ENCODE data around the gene SLC34A1. TPM values are rescaled to one million over a fixed set of nuclear protein-coding genes. Genes with fewer than 3 reads are reported as not detected.

Gene SLC34A1
- total and polyA plus RNA-seq, 8 donors = 0.10 TPM; not detected in 7

- TF ChIP-seq EP300 (IDR thresholded peaks at IDR 0.05) (no peak), POLR2A (IDR thresholded peaks at IDR 0.05) (no peak), POLR2AphosphoS5 (IDR thresholded peaks at IDR 0.05) (no peak)
- 4 to 7% (median 5%) methylated on average over 8 of the region's 8 CpGs for WGBS, 5 donors
- no peaks in the 10 kb centered on the region for H3K9me3 ChIP-seq
- intact Hi-C loops (cut with DNase I; ENCODE audit: low total_unique reads) = no loop called here
- peaks cover 11 to 21% (median 21%) of the 10 kb centered on the region in 4 donors for H3K36me3 ChIP-seq
- peak overlapping the region in 3 of 5 donors; percentile 34 to 73 (median 66) for H3K27ac ChIP-seq
- DNase-seq = no peak
- H3K4me3 ChIP-seq = peak overlapping the region; percentile 58 to 75 (median 70)
- peaks cover 23 to 34% (median 27%) of the 10 kb centered on the region in 4 donors for H3K4me1 ChIP-seq
- H3K27me3 ChIP-seq = peaks cover 0 to 42% (median 12%) of the 10 kb centered on the region in 3 donors
Observed at GRCh38 chr5:177445917-177446199, 61.6 kb downstream of the SLC34A1 start.

- TF ChIP-seq EP300 (IDR thresholded peaks at IDR 0.05) (no peak), CTCF (IDR thresholded peaks at IDR 0.05) (no peak), POLR2AphosphoS5 (IDR thresholded peaks at IDR 0.05) (peak in 1 of 3 donors; percentile 17)
- intact Hi-C loops (cut with DNase I; ENCODE audit: low total_unique reads) = no loop called here
- WGBS, 5 donors = 0 to 1% (median 0%) methylated on average over 11 to 76 of the region's 89 CpGs
- DNase-seq = peak; percentile 66 to 90
- Histone ChIP-seq H3K36me3 (peaks cover 6 to 15% (median 15%) of the 10 kb centered on the region in 4 donors), H3K9me3 (no peaks in the 10 kb centered on the region), H3K4me1 (peaks cover 23 to 34% (median 27%) of the 10 kb centered on the region in 4 donors), H3K27me3 (peaks cover 0 to 42% (median 12%) of the 10 kb centered on the region in 3 donors), H3K4me3 (peak within 1 kb of the TSS; percentile 58 to 75 (median 70)), H3K27ac (peak within 1 kb of the TSS; percentile 32 to 73 (median 46))
Observed at GRCh38 chr5:177446200-177447065, 62.2 kb downstream of the SLC34A1 start, which contains the start of gene PRR7. Gene PRR7, plus strand, starts transcription at chr5:177446814. Its CDS starts 8,254 bp downstream, at chr5:177455068.

- DNase-seq = peak; percentile 46 to 91
- H3K36me3 ChIP-seq = peaks cover 0 to 8% (median 8%) of the 10 kb centered on the region in 4 donors
- peak overlapping the region in 4 of 5 donors; percentile 32 to 73 (median 56) for H3K27ac ChIP-seq
- 0 to 4% (median 1%) methylated on average over 3 to 50 of the region's 52 CpGs for WGBS, 5 donors
- intact Hi-C loops (cut with DNase I; ENCODE audit: low total_unique reads) = no loop called here
- TF ChIP-seq EP300 (IDR thresholded peaks at IDR 0.05) = no peak
- no peak for TF ChIP-seq CTCF (IDR thresholded peaks at IDR 0.05)
- TF ChIP-seq POLR2AphosphoS5 (IDR thresholded peaks at IDR 0.05) = no peak
- no peak for TF ChIP-seq POLR2A (IDR thresholded peaks at IDR 0.05)
- peak overlapping the region; percentile 58 to 75 (median 70) for H3K4me3 ChIP-seq
- H3K27me3 ChIP-seq = peaks cover 0 to 43% (median 12%) of the 10 kb centered on the region in 3 donors
- H3K9me3 ChIP-seq = no peaks in the 10 kb centered on the region
- H3K4me1 ChIP-seq = peaks cover 23 to 34% (median 27%) of the 10 kb centered on the region in 4 donors
Observed at GRCh38 chr5:177447066-177447610, 62.9 kb downstream of the SLC34A1 start.

GRCh38 chr5:177447611-177448243 is 63.5 kb downstream of the SLC34A1 start:
- peaks cover 0 to 49% (median 12%) of the 10 kb centered on the region in 3 donors for H3K27me3 ChIP-seq
- peak overlapping the region in 1 of 5 donors; percentile 23 for H3K27ac ChIP-seq
- peaks cover 23 to 34% (median 27%) of the 10 kb centered on the region in 4 donors for H3K4me1 ChIP-seq
- TF ChIP-seq CTCF (IDR thresholded peaks at IDR 0.05) (no peak), POLR2AphosphoS5 (IDR thresholded peaks at IDR 0.05) (peak in 1 of 3 donors; percentile 40)
- 4 to 14% (median 7%) methylated on average over 9 to 23 of the region's 23 CpGs for WGBS, 5 donors
- peak overlapping the region; percentile 58 to 75 (median 70) for H3K4me3 ChIP-seq
- H3K9me3 ChIP-seq = no peaks in the 10 kb centered on the region
- intact Hi-C loops (cut with DNase I; ENCODE audit: low total_unique reads) = no loop called here
- peak; percentile 54 to 81 for DNase-seq
- peaks cover 0 to 2% (median 2%) of the 10 kb centered on the region in 4 donors for H3K36me3 ChIP-seq

Other genes with a start within 250 kb of the SLC34A1 start
- 10 to 100 TPM in 4 of 5 donors, 1 to 10 TPM in 1; 1.8 to 87.2 (median 12.3) TPM for gene RAB24, start 80.7 kb upstream of the SLC34A1 start, total RNA-seq
- 10 to 100 TPM; 31.5 to 65.3 (median 33.7) TPM for gene RAB24, start 80.7 kb upstream of the SLC34A1 start, polyA plus RNA-seq
- 100 to 1,000 TPM in 3 of 5 donors, 10 to 100 TPM in 2; 82.4 to 201 (median 127) TPM for gene PRELID1, start 80.6 kb upstream of the SLC34A1 start, total RNA-seq
- gene PRELID1, start 80.6 kb upstream of the SLC34A1 start, polyA plus RNA-seq = 100 to 1,000 TPM; 140 to 177 (median 171) TPM
- gene MXD3, start 72.5 kb upstream of the SLC34A1 start, total RNA-seq = 10 to 100 TPM in 4 of 5 donors, 1 to 10 TPM in 1; 6.8 to 86.9 (median 25.0) TPM
- 10 to 100 TPM in 2 of 3 donors, 1 to 10 TPM in 1; 7.6 to 17.8 (median 15.0) TPM for gene MXD3, start 72.5 kb upstream of the SLC34A1 start, polyA plus RNA-seq
- gene LMAN2, start 32.8 kb upstream of the SLC34A1 start, total RNA-seq = 100 to 1,000 TPM in 3 of 5 donors, 10 to 100 TPM in 2; 73.5 to 621 (median 187) TPM
- gene LMAN2, start 32.8 kb upstream of the SLC34A1 start, polyA plus RNA-seq = 100 to 1,000 TPM in 1 of 3 donors, 10 to 100 TPM in 2; 92.9 to 135 (median 98.0) TPM
- gene RGS14, start 26.5 kb upstream of the SLC34A1 start, total RNA-seq = 100 to 1,000 TPM in 1 of 5 donors, 10 to 100 TPM in 1, 1 to 10 TPM in 2, not detected in 1; 4.2 to 100 (median 12.5) TPM
- gene RGS14, start 26.5 kb upstream of the SLC34A1 start, polyA plus RNA-seq = 10 to 100 TPM; 19.0 to 34.3 (median 26.9) TPM
- not detected for gene PFN3, start 16.2 kb downstream of the SLC34A1 start, total RNA-seq
- not detected for gene PFN3, start 16.2 kb downstream of the SLC34A1 start, polyA plus RNA-seq
- 10 to 100 TPM in 2 of 5 donors, not detected in 3; 52.4 to 68.3 TPM for gene F12, start 25.1 kb downstream of the SLC34A1 start, total RNA-seq
- gene F12, start 25.1 kb downstream of the SLC34A1 start, polyA plus RNA-seq = 10 to 100 TPM in 1 of 3 donors, under 1 TPM in 1, not detected in 1; 0.50 to 13.6 TPM
- gene GRK6, start 42.2 kb downstream of the SLC34A1 start, total RNA-seq = 10 to 100 TPM in 4 of 5 donors, 1 to 10 TPM in 1; 1.8 to 91.2 (median 19.1) TPM
- gene GRK6, start 42.2 kb downstream of the SLC34A1 start, polyA plus RNA-seq = 10 to 100 TPM; 14.6 to 20.2 (median 16.2) TPM
- gene PRR7, start 62.4 kb downstream of the SLC34A1 start, total RNA-seq = under 1 TPM in 1 of 5 donors, not detected in 4; 0.73 TPM
- gene PRR7, start 62.4 kb downstream of the SLC34A1 start, polyA plus RNA-seq = 1 to 10 TPM in 2 of 3 donors, under 1 TPM in 1; 0.61 to 3.7 (median 1.5) TPM
- gene DBN1, start 89.2 kb downstream of the SLC34A1 start, total RNA-seq = 10 to 100 TPM; 15.2 to 78.1 (median 53.3) TPM
- 10 to 100 TPM; 14.7 to 31.3 (median 22.7) TPM for gene DBN1, start 89.2 kb downstream of the SLC34A1 start, polyA plus RNA-seq
- 100 to 1,000 TPM in 2 of 5 donors, 10 to 100 TPM in 3; 14.6 to 126 (median 97.0) TPM for gene PDLIM7, start 113.2 kb downstream of the SLC34A1 start, total RNA-seq
- gene PDLIM7, start 113.2 kb downstream of the SLC34A1 start, polyA plus RNA-seq = 100 to 1,000 TPM in 1 of 3 donors, 10 to 100 TPM in 2; 43.5 to 142 (median 76.6) TPM
- 10 to 100 TPM in 1 of 5 donors, 1 to 10 TPM in 2, under 1 TPM in 1, not detected in 1; 0.43 to 31.2 (median 3.9) TPM for gene DOK3, start 125.4 kb downstream of the SLC34A1 start, total RNA-seq
- gene DOK3, start 125.4 kb downstream of the SLC34A1 start, polyA plus RNA-seq = 1 to 10 TPM; 2.4 to 6.0 (median 4.9) TPM
- 100 to 1,000 TPM in 3 of 5 donors, 10 to 100 TPM in 2; 54.9 to 263 (median 128) TPM for gene DDX41, start 132.5 kb downstream of the SLC34A1 start, total RNA-seq
- 10 to 100 TPM; 65.3 to 72.9 (median 71.0) TPM for gene DDX41, start 132.5 kb downstream of the SLC34A1 start, polyA plus RNA-seq
- 100 to 1,000 TPM in 3 of 5 donors, 10 to 100 TPM in 2; 40.4 to 316 (median 143) TPM for gene FAM193B, start 170.1 kb downstream of the SLC34A1 start, total RNA-seq
- 100 to 1,000 TPM; 106 to 140 (median 136) TPM for gene FAM193B, start 170.1 kb downstream of the SLC34A1 start, polyA plus RNA-seq
- gene TMED9, start 207.8 kb downstream of the SLC34A1 start, total RNA-seq = 100 to 1,000 TPM in 1 of 5 donors, 10 to 100 TPM in 3, 1 to 10 TPM in 1; 9.3 to 107 (median 85.3) TPM
- gene TMED9, start 207.8 kb downstream of the SLC34A1 start, polyA plus RNA-seq = 100 to 1,000 TPM in 1 of 3 donors, 10 to 100 TPM in 2; 39.9 to 115 (median 99.8) TPM
- gene B4GALT7, start 215.7 kb downstream of the SLC34A1 start, total RNA-seq = 10 to 100 TPM in 3 of 5 donors, 1 to 10 TPM in 2; 3.5 to 29.0 (median 11.6) TPM
- gene B4GALT7, start 215.7 kb downstream of the SLC34A1 start, polyA plus RNA-seq = 10 to 100 TPM; 14.2 to 23.3 (median 22.6) TPM

Data from stomach (tissue), 9 donors.